BLaER1 (cell line): Measurements from ENCODE around the gene AGPAT4.

Experiments used
- H3K27ac ChIP-seq: shearing (Covaris generic); formaldehyde crosslinking; 2 replicates; pipeline ENCODE4 v1.8.1; 2022
- H3K27me3 ChIP-seq: shearing (Covaris generic); formaldehyde crosslinking; 2 replicates; pipeline ENCODE4 v1.8.1; 2022
- H3K36me3 ChIP-seq: shearing (Covaris generic); formaldehyde crosslinking; 2 replicates; pipeline ENCODE4 v1.8.1; 2022
- H3K4me1 ChIP-seq: shearing (Covaris generic); formaldehyde crosslinking; 2 replicates; pipeline ENCODE4 v1.8.1; 2022
- H3K4me2 ChIP-seq: shearing (Covaris generic); formaldehyde crosslinking; 2 replicates; pipeline ENCODE4 v1.8.1; 2022
- H3K4me3 ChIP-seq: shearing (Covaris generic); formaldehyde crosslinking; 2 replicates; pipeline ENCODE4 v1.8.1; 2022
- H3K9ac ChIP-seq: shearing (Covaris generic); formaldehyde crosslinking; 2 replicates; pipeline ENCODE4 v1.8.1; 2022
- H3K9me3 ChIP-seq: shearing (Covaris generic); formaldehyde crosslinking; 2 replicates; pipeline ENCODE4 v1.8.1; 2022
- H4K20me1 ChIP-seq: shearing (Covaris generic); formaldehyde crosslinking; 2 replicates; pipeline ENCODE4 v1.8.1; 2022
- Cebpa-rat ChIP-seq: shearing (Covaris generic); IDR thresholded peaks from 2 replicates; pipeline ENCODE4 v1.8.1; 2022

Gene AGPAT4

GRCh38 chr6:161117308-161117707 is 156.6 kb downstream of the AGPAT4 start:
- Histone ChIP-seq H3K4me1 (no peaks in the 10 kb centered on the region), H3K4me2 (no peak overlapping the region), H3K36me3 (peaks cover 91% of the 10 kb centered on the region), H3K27ac (no peak overlapping the region), H3K4me3 (no peak overlapping the region), H3K27me3 (no peaks in the 10 kb centered on the region), H3K9ac (no peak overlapping the region), H4K20me1 (no peaks in the 10 kb centered on the region), H3K9me3 (peaks cover 13% of the 10 kb centered on the region)
- TF ChIP-seq Cebpa-rat = no peak

GRCh38 chr6:161116554-161116953 is 157.3 kb downstream of the AGPAT4 start:
- H3K36me3 ChIP-seq = peaks cover 92% of the 10 kb centered on the region
- H3K4me2 ChIP-seq = no peak overlapping the region
- H3K27ac ChIP-seq = no peak overlapping the region
- H3K4me3 ChIP-seq = no peak overlapping the region
- peaks cover 11% of the 10 kb centered on the region; the same call in 1 of the 2 replicates for H3K9me3 ChIP-seq
- no peaks in the 10 kb centered on the region for H4K20me1 ChIP-seq
- H3K4me1 ChIP-seq = no peaks in the 10 kb centered on the region
- H3K27me3 ChIP-seq = no peaks in the 10 kb centered on the region
- no peak for TF ChIP-seq Cebpa-rat
- no peak overlapping the region for H3K9ac ChIP-seq

- Histone ChIP-seq H3K36me3 (peaks cover 94% of the 10 kb centered on the region), H3K4me1 (no peaks in the 10 kb centered on the region), H3K9ac (no peak overlapping the region), H3K4me2 (no peak overlapping the region), H3K27me3 (no peaks in the 10 kb centered on the region), H3K9me3 (peaks cover 11% of the 10 kb centered on the region; the same call in 1 of the 2 replicates), H3K4me3 (no peak overlapping the region), H3K27ac (no peak overlapping the region), H4K20me1 (no peaks in the 10 kb centered on the region)
- TF ChIP-seq Cebpa-rat = no peak
Measured at GRCh38 chr6:161115468-161115867, 158.4 kb downstream of the AGPAT4 start.

- Histone ChIP-seq H3K27ac (no peak overlapping the region), H3K4me1 (no peaks in the 10 kb centered on the region), H4K20me1 (no peaks in the 10 kb centered on the region), H3K36me3 (peaks cover 99% of the 10 kb centered on the region), H3K27me3 (no peaks in the 10 kb centered on the region), H3K9ac (no peak overlapping the region), H3K4me3 (no peak overlapping the region), H3K4me2 (no peak overlapping the region), H3K9me3 (no peaks in the 10 kb centered on the region)
- no peak for TF ChIP-seq Cebpa-rat
Measured at GRCh38 chr6:161111261-161111660, 162.6 kb downstream of the AGPAT4 start.

GRCh38 chr6:161110028-161110779 is 163.7 kb downstream of the AGPAT4 start:
- no peak overlapping the region for H3K4me3 ChIP-seq
- no peak overlapping the region for H3K9ac ChIP-seq
- H4K20me1 ChIP-seq = no peaks in the 10 kb centered on the region
- TF ChIP-seq Cebpa-rat = no peak
- H3K4me2 ChIP-seq = no peak overlapping the region
- H3K27ac ChIP-seq = no peak overlapping the region
- no peaks in the 10 kb centered on the region for H3K27me3 ChIP-seq
- H3K9me3 ChIP-seq = no peaks in the 10 kb centered on the region
- H3K4me1 ChIP-seq = no peaks in the 10 kb centered on the region
- peaks cover 99% of the 10 kb centered on the region for H3K36me3 ChIP-seq

- Histone ChIP-seq H3K27ac (no peak overlapping the region), H3K9me3 (no peaks in the 10 kb centered on the region), H3K9ac (no peak overlapping the region), H3K4me1 (no peaks in the 10 kb centered on the region), H3K36me3 (peaks cover 99% of the 10 kb centered on the region), H3K4me3 (no peak overlapping the region), H3K4me2 (no peak overlapping the region), H4K20me1 (no peaks in the 10 kb centered on the region), H3K27me3 (no peaks in the 10 kb centered on the region)
- no peak for TF ChIP-seq Cebpa-rat
Measured at GRCh38 chr6:161109366-161109765, 164.5 kb downstream of the AGPAT4 start.

- H3K9ac ChIP-seq = no peak overlapping the region
- H3K27me3 ChIP-seq = no peaks in the 10 kb centered on the region
- peaks cover 99% of the 10 kb centered on the region for H3K36me3 ChIP-seq
Measured at GRCh38 chr6:161108916-161109315, 164.9 kb downstream of the AGPAT4 start.

GRCh38 chr6:161107779-161108730 is 165.8 kb downstream of the AGPAT4 start:
- Histone ChIP-seq H4K20me1 (no peaks in the 10 kb centered on the region), H3K4me3 (no peak overlapping the region), H3K9ac (no peak overlapping the region), H3K9me3 (no peaks in the 10 kb centered on the region), H3K27ac (no peak overlapping the region), H3K36me3 (peaks cover 100% of the 10 kb centered on the region), H3K4me2 (no peak overlapping the region), H3K4me1 (no peaks in the 10 kb centered on the region), H3K27me3 (no peaks in the 10 kb centered on the region)
- no peak for TF ChIP-seq Cebpa-rat

More at GRCh38 chr6:161108916-161109315, 164.9 kb downstream of the AGPAT4 start:
- Histone ChIP-seq H4K20me1 (no peaks in the 10 kb centered on the region), H3K27ac (no peak overlapping the region), H3K9me3 (no peaks in the 10 kb centered on the region), H3K4me2 (no peak overlapping the region), H3K4me3 (no peak overlapping the region), H3K4me1 (no peaks in the 10 kb centered on the region)
- no peak for TF ChIP-seq Cebpa-rat

GRCh38 chr6:161105408-161105807 is 168.5 kb downstream of the AGPAT4 start:
- no peak overlapping the region for H3K4me2 ChIP-seq
- no peak overlapping the region for H3K9ac ChIP-seq
- H3K27ac ChIP-seq = no peak overlapping the region
- no peak overlapping the region for H3K4me3 ChIP-seq
- no peak for TF ChIP-seq Cebpa-rat
- peaks cover 93% of the 10 kb centered on the region for H3K36me3 ChIP-seq
- H3K27me3 ChIP-seq = no peaks in the 10 kb centered on the region
- H3K4me1 ChIP-seq = no peaks in the 10 kb centered on the region
- H3K9me3 ChIP-seq = no peaks in the 10 kb centered on the region
- H4K20me1 ChIP-seq = no peaks in the 10 kb centered on the region

- Histone ChIP-seq H3K9ac (no peak overlapping the region), H3K36me3 (peaks cover 93% of the 10 kb centered on the region), H3K4me3 (no peak overlapping the region), H3K9me3 (no peaks in the 10 kb centered on the region), H3K4me1 (no peaks in the 10 kb centered on the region), H4K20me1 (no peaks in the 10 kb centered on the region), H3K27me3 (no peaks in the 10 kb centered on the region), H3K27ac (no peak overlapping the region), H3K4me2 (no peak overlapping the region)
- TF ChIP-seq Cebpa-rat = no peak
Measured at GRCh38 chr6:161104966-161105365, 168.9 kb downstream of the AGPAT4 start.
